Thymus (tissue), 11 donors: ENCODE results near the gene CAST. TPM values are rescaled to one million over a fixed set of nuclear protein-coding genes. Genes with fewer than 3 reads are reported as not detected.
"Not testable (repeated sequence)": the region's sequence is repeated elsewhere in the genome, so short reads cannot be mapped to it uniquely, and the experiment has no call there.

Source experiments
- DNase-seq, 9 donors: peaks; one replicate each; pipeline ENCODE4 v3.0.0-alpha.2; 2013; ENCODE audit warnings: low spot score in 9 of 9, low read depth in 6 of 9, missing footprints in 1 of 9
- H3K27ac ChIP-seq, 2 donors: one replicate each; pipeline ENCODE4 v1.5.1; 2013; ENCODE audit warnings: control low read depth in 1 of 2, low read depth in 1 of 2, low read length in 1 of 2, mild to moderate bottlenecking in 1 of 2, moderate library complexity in 1 of 2
- H3K27me3 ChIP-seq, 2 donors: one replicate each; pipeline ENCODE4 v1.5.1; 2013; ENCODE audit warnings: low read length in 1 of 2; ENCODE audit not compliant: control insufficient read depth in 2 of 2, insufficient read depth in 1 of 2
- H3K36me3 ChIP-seq, 2 donors: one replicate each; pipeline ENCODE4 v1.5.1; 2013; ENCODE audit warnings: low read length in 1 of 2, mild to moderate bottlenecking in 1 of 2, moderate library complexity in 1 of 2; ENCODE audit not compliant: control insufficient read depth in 2 of 2, insufficient read depth in 2 of 2
- H3K4me1 ChIP-seq, 2 donors: one replicate each; pipeline ENCODE4 v1.5.1; 2013; ENCODE audit warnings: low read length in 2 of 2; ENCODE audit not compliant: control insufficient read depth in 2 of 2, insufficient read depth in 2 of 2
- H3K4me3 ChIP-seq, 2 donors: one replicate each; pipeline ENCODE4 v1.5.1; 2013; ENCODE audit warnings: low read length in 2 of 2, control low read depth in 1 of 2, mild to moderate bottlenecking in 1 of 2
- H3K9me3 ChIP-seq, 2 donors: one replicate each; pipeline ENCODE4 v1.5.1; 2013; ENCODE audit warnings: low read length in 1 of 2, mild to moderate bottlenecking in 1 of 2; ENCODE audit not compliant: control insufficient read depth in 2 of 2, insufficient read depth in 1 of 2
- WGBS: extraction: QIAGEN DNeasy Blood & Tissue Kit; methylation state at CpG from one replicate; pipeline ENCODE4 v1.1.7; 2013; 5-methylcytosine and 5-hydroxymethylcytosine counted together
- polyA plus RNA-seq: library from polyadenylated mRNA; stranded (reverse); fragments of 200-250 nt; gene quantifications from one replicate; pipeline ENCODE4 v1.2.3, GENCODE V29; 2013
- total RNA-seq: library from RNA; stranded (reverse); fragments of 120-200 nt; gene quantifications from one replicate; pipeline ENCODE4 v1.2.4, GENCODE V29; 2013
- donor health status: healthy.

Gene CAST
- total and polyA plus RNA-seq, 2 donors: 31.4 to 74.6 TPM

GRCh38 chr5:96796434-96796833 lies 134.3 kb downstream of the CAST start:
- H3K4me1 ChIP-seq: peaks cover 0 to 3% of the 10 kb centered on the region in 2 donors
- no peak overlapping the region for H3K4me3 ChIP-seq
- 95% methylated on average over 2 of the region's 2 CpGs for WGBS
- H3K36me3 ChIP-seq: peaks cover 73 to 90% of the 10 kb centered on the region in 2 donors
- DNase-seq: no peak
- H3K9me3 ChIP-seq: peaks cover 0 to 3% of the 10 kb centered on the region in 2 donors
- no peak overlapping the region for H3K27ac ChIP-seq
- H3K27me3 ChIP-seq: no peaks in the 10 kb centered on the region

GRCh38 chr5:96801718-96802117 lies 139.5 kb downstream of the CAST start:
- 87% methylated on average over 11 of the region's 11 CpGs for WGBS
- H3K4me1 ChIP-seq: peaks cover 19% of the 10 kb centered on the region in 2 donors

DNA sequence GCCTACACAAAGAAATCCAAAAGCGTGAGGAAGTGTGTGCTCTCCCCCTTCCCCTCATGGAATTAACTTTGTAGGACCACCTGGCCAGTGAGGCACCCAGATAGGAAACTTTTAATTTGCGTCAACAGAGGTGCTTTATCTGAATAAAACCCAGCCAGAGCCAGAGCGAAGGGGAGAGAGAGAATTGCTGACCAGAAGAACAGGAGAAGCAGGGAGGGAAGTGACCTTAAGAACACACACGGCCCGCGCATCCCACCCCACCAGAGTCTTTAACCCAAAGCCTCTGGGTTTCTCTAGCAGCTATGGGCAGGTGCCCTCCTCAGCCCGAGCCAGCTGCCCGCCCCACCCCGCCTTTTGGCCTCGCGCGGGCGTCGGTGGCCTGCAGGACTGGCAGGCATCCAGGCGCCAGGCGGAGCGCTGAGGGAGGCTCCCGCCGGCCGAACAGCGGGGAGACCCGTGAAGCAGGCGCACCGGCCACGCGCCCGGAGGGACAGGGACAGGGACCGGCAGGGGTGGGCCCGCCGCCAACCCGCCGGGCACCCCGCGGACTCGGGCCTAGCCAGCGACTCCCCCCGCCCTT lies 145.0 kb downstream of the CAST start:
- Histone ChIP-seq H3K27me3 (no peaks in the 10 kb centered on the region), H3K27ac (peak overlapping the region; percentile 100), H3K9me3 (no peaks in the 10 kb centered on the region), H3K4me1 (peaks cover 37 to 45% of the 10 kb centered on the region in 2 donors), H3K36me3 (peaks cover 8 to 14% of the 10 kb centered on the region in 2 donors), H3K4me3 (peak overlapping the region; percentile 78 to 91)
- DNase-seq: peak in 5 of 9 donors; percentile 32 to 56 (median 42)
- under 1% methylated on average over 37 of the region's 37 CpGs for WGBS

More at GRCh38 chr5:96801718-96802117, 139.5 kb downstream of the CAST start:
- DNase-seq, H3K27ac ChIP-seq, H3K9me3 ChIP-seq, H3K4me3 ChIP-seq, H3K27me3 ChIP-seq: not testable (repeated sequence)
- H3K36me3 ChIP-seq: peaks cover 42 to 58% of the 10 kb centered on the region in 2 donors

DNA sequence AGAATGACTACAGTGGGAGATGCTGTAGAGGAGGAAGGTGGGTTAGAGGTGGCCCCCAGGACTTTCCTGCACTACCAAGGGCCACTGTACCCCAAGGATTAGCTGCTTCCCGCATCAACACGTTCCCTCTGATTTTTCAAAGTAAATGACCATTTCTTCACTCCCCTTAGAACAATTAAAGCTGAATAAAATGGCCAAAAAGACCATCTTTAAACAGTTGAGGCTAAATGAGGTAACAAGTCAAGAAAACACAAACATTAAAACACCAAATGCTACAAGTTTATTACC lies 146.3 kb downstream of the CAST start:
- no peaks in the 10 kb centered on the region for H3K27me3 ChIP-seq
- H3K36me3 ChIP-seq: peaks cover 2 to 3% of the 10 kb centered on the region in 2 donors
- no peaks in the 10 kb centered on the region for H3K9me3 ChIP-seq
- DNase-seq: no peak
- peak overlapping the region; percentile 100 for H3K27ac ChIP-seq
- 53% methylated on average over 2 of the region's 2 CpGs for WGBS
- peaks cover 30 to 38% of the 10 kb centered on the region in 2 donors for H3K4me1 ChIP-seq
- H3K4me3 ChIP-seq: peak overlapping the region; percentile 78 to 91

- WGBS: 97% methylated on average over 8 of the region's 8 CpGs
- H3K9me3 ChIP-seq: no peaks in the 10 kb centered on the region
- no peak for DNase-seq
- peak overlapping the region in 1 of 2 donors; percentile 78 for H3K4me3 ChIP-seq
- H3K27me3 ChIP-seq: no peaks in the 10 kb centered on the region
- H3K4me1 ChIP-seq: peaks cover 30 to 35% of the 10 kb centered on the region in 2 donors
- peak overlapping the region; percentile 100 for H3K27ac ChIP-seq
- H3K36me3 ChIP-seq: no peaks in the 10 kb centered on the region
Observed at GRCh38 chr5:96808868-96809558, 146.8 kb downstream of the CAST start.

- Histone ChIP-seq H3K4me1 (peaks cover 35 to 39% of the 10 kb centered on the region in 2 donors), H3K4me3 (no peak overlapping the region), H3K27me3 (no peaks in the 10 kb centered on the region), H3K27ac (no peak overlapping the region), H3K36me3 (no peaks in the 10 kb centered on the region), H3K9me3 (no peaks in the 10 kb centered on the region)
- DNase-seq: no peak
- 92% methylated on average over 9 of the region's 9 CpGs for WGBS
Observed at GRCh38 chr5:96809921-96810320, 147.7 kb downstream of the CAST start.

GRCh38 chr5:96812851-96813250 lies 150.7 kb downstream of the CAST start:
- Histone ChIP-seq H3K27me3 (no peaks in the 10 kb centered on the region), H3K27ac (no peak overlapping the region), H3K4me3 (no peak overlapping the region), H3K4me1 (peaks cover 31 to 45% of the 10 kb centered on the region in 2 donors), H3K36me3 (no peaks in the 10 kb centered on the region), H3K9me3 (no peaks in the 10 kb centered on the region)
- no peak for DNase-seq

DNA sequence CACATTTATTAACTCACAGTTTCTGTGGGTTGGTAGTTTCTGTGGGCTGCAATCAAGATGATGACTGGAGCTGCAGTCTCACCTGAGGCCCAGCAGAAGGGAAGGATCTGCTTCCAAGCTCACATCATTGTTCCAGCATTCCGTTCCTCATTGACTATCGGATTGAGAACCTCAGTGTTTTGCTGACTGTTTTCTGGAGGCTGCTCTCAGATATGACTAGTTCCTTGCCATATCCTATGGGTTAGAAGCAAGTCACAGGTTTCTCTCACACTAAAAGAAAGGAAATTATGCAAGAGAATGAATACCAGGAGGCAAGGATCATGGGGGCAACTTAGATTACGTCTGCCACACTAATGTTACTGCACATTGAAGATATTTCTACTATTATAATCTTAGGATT lies 151.9 kb downstream of the CAST start:
- no peak overlapping the region for H3K4me3 ChIP-seq
- DNase-seq: no peak
- H3K4me1 ChIP-seq: peaks cover 28 to 44% of the 10 kb centered on the region in 2 donors
- no peaks in the 10 kb centered on the region for H3K36me3 ChIP-seq
- no peaks in the 10 kb centered on the region for H3K9me3 ChIP-seq
- 97% methylated on average over 3 of the region's 3 CpGs for WGBS
- H3K27ac ChIP-seq: no peak overlapping the region
- no peaks in the 10 kb centered on the region for H3K27me3 ChIP-seq

DNA sequence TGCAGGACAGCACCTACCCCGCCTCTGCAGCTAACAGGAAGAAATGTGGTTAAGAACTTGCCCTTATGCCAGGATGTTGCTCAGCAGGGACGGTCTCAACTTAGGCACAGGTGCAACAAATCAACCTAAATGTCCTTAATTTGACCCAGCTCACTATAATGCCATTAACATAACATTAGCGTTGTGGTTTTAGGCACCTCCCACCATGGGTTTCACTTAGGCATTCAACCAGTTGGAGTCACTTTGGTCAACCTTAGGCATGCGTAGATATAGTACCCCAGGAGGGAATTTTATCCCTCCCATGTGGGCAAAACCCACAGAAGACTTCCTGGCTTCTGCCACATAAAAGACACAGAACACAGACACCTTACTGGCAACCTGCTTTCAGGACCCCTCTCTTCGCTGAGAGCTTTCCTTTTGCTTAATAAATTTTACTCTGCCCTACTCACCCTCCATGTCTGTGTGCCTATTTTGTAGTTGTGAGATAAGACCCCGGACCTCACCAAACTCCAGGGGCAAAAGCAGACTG lies 154.3 kb downstream of the CAST start:
- H3K36me3 ChIP-seq: no peaks in the 10 kb centered on the region
- no peaks in the 10 kb centered on the region for H3K27me3 ChIP-seq
- WGBS: 3% methylated on average over 6 of the region's 6 CpGs
- peak in 8 of 9 donors; percentile 53 to 88 (median 67) for DNase-seq
- H3K4me1 ChIP-seq: peaks cover 22 to 35% of the 10 kb centered on the region in 2 donors
- H3K4me3 ChIP-seq: peak overlapping the region; percentile 16 to 48
- H3K9me3 ChIP-seq: no peaks in the 10 kb centered on the region
- H3K27ac ChIP-seq: peak overlapping the region; percentile 86 to 89
